HEK293T (cell line): ENCODE results near the gene TRAPPC12.
"Not testable (repeated sequence)": the region's sequence is repeated elsewhere in the genome, so short reads cannot be mapped to it uniquely, and the experiment has no call there.

ENCODE experiments used
- CTCF ChIA-PET: fragments of 350-600 bp; formaldehyde crosslinking; extraction: SDS; loops from one replicate; lab custom pipeline; 2021; ENCODE audit warnings: antibody characterized with exemption, inconsistent platforms; lab: Yijun Ruan, JAX
- POLR2A ChIA-PET: fragments of 350-600 bp; formaldehyde crosslinking; extraction: SDS; loops from one replicate; lab custom pipeline; 2020; ENCODE audit warnings: antibody characterized with exemption, inconsistent platforms; lab: Yijun Ruan, JAX
- DNase-seq: peaks from one replicate; pipeline ENCODE4 v3.0.0; 2012; ENCODE audit warnings: mixed read lengths; ENCODE audit errors: extremely low spot score
- ARNT ChIP-seq: fragments of 450-650 bp; IDR thresholded peaks from 2 replicates; pipeline ENCODE4 v1.6.1; 2017; ENCODE audit warnings: mild to moderate bottlenecking
- BHLHE40 ChIP-seq: fragments of 450-650 bp; IDR thresholded peaks from 2 replicates; pipeline ENCODE4 v1.6.1; 2016; ENCODE audit warnings: mild to moderate bottlenecking, moderate library complexity, borderline replicate concordance
- CTBP1 ChIP-seq: fragments of 450-650 bp; IDR thresholded peaks from 2 replicates; pipeline ENCODE4 v1.6.1; 2016; ENCODE audit warnings: borderline replicate concordance
- ELF4 ChIP-seq: fragments of 450-650 bp; IDR thresholded peaks from 2 replicates; pipeline ENCODE4 v1.6.1; 2017; ENCODE audit warnings: antibody characterized with exemption
- FOXA1 ChIP-seq: fragments of 450-650 bp; IDR thresholded peaks from 2 replicates; pipeline ENCODE4 v1.6.1; 2016; ENCODE audit warnings: mild to moderate bottlenecking
- FOXK2 ChIP-seq: fragments of 450-650 bp; IDR thresholded peaks from 2 replicates; pipeline ENCODE4 v1.6.1; 2016; ENCODE audit warnings: mild to moderate bottlenecking
- FOXM1 ChIP-seq: fragments of 450-650 bp; IDR thresholded peaks from 2 replicates; pipeline ENCODE4 v1.6.1; 2017; ENCODE audit warnings: mild to moderate bottlenecking, borderline replicate concordance
- HDGF ChIP-seq: fragments of 450-650 bp; IDR thresholded peaks from 2 replicates; pipeline ENCODE4 v1.6.1; 2017; ENCODE audit warnings: antibody characterized with exemption, borderline replicate concordance
- L3MBTL2 ChIP-seq: fragments of 450-650 bp; conservative IDR thresholded peaks from 2 replicates; pipeline ENCODE4 v1.6.1; 2016; ENCODE audit warnings: mild to moderate bottlenecking
- LEF1 ChIP-seq: fragments of 450-650 bp; IDR thresholded peaks from 2 replicates; pipeline ENCODE4 v1.6.1; 2017; ENCODE audit warnings: mild to moderate bottlenecking, borderline replicate concordance
- NFRKB ChIP-seq: fragments of 450-650 bp; IDR thresholded peaks from 2 replicates; pipeline ENCODE4 v1.6.1; 2016; ENCODE audit warnings: mild to moderate bottlenecking, moderate library complexity
- PKNOX1 ChIP-seq: fragments of 450-650 bp; IDR thresholded peaks from 2 replicates; pipeline ENCODE4 v1.6.1; 2016
- SP1 ChIP-seq: fragments of 450-650 bp; IDR thresholded peaks from 2 replicates; pipeline ENCODE4 v1.6.1; 2017
- SUZ12 ChIP-seq: fragments of 450-650 bp; IDR thresholded peaks from 2 replicates; pipeline ENCODE4 v1.6.1; 2016; ENCODE audit warnings: mild to moderate bottlenecking
- TARDBP ChIP-seq: fragments of 450-650 bp; IDR thresholded peaks from 2 replicates; pipeline ENCODE4 v1.6.1; 2016
- ZNF384 ChIP-seq: fragments of 450-650 bp; IDR thresholded peaks from 2 replicates; pipeline ENCODE4 v1.6.1; 2016

TRAPPC12 gene

GRCh38 chr2:3453190-3453999 is 73.9 kb downstream of the TRAPPC12 start:
- POLR2A ChIA-PET, result no interaction called here
- DNase-seq, result no peak
- CTCF ChIA-PET, result no interaction called here
- TF ChIP-seq FOXM1 (no peak), TARDBP (no peak), ZNF384 (no peak), L3MBTL2 (no peak), BHLHE40 (no peak), SUZ12 (no peak), FOXA1 (no peak), FOXK2 (no peak), ARNT (no peak)

- CTCF ChIA-PET, DNase-seq, POLR2A ChIA-PET: not testable (repeated sequence)
Measured at GRCh38 chr2:3454005-3454404, 74.5 kb downstream of the TRAPPC12 start.

DNA sequence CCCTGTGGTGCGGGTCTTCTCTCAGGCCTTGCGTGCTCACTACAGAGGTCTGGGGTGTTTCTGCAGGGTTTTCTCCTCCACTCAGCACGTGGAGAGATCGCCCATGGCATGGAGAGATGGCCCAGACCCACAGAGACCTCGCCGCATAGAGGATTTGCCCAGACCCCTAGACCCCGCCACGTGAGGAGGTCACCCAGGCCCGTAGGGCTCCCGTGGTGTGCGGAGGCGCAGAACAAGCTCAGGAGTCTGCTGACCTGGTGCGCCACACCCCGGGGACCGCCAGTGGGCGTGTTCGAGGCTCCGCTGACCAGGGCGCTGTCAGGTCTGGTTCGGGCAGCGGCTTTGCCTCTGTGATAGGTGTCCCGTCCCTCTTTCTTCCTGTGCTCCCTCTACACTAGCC is 75.3 kb downstream of the TRAPPC12 start:
- CTCF ChIA-PET, result no interaction called here
- no peak for DNase-seq
- TF ChIP-seq TARDBP (no peak), L3MBTL2 (no peak), PKNOX1 (no peak), SUZ12 (no peak)
- POLR2A ChIA-PET, result no interaction called here

GRCh38 chr2:3456125-3456524 is 76.6 kb downstream of the TRAPPC12 start:
- ChIA-PET CTCF (no interaction called here), POLR2A (no interaction called here)
- DNase-seq, result no peak
- TF ChIP-seq SP1 (no peak), HDGF (no peak), LEF1 (no peak), ARNT (no peak)

GRCh38 chr2:3457524-3458395 is 78.3 kb downstream of the TRAPPC12 start:
- TF ChIP-seq CTBP1 (no peak), FOXA1 (no peak), FOXK2 (no peak), TARDBP (no peak), SP1 (no peak), ZNF384 (no peak), NFRKB (no peak), PKNOX1 (no peak), HDGF (no peak), SUZ12 (no peak), ARNT (no peak), FOXM1 (no peak), BHLHE40 (no peak)
- no peak for DNase-seq
- POLR2A ChIA-PET, result no interaction called here
- CTCF ChIA-PET, result no interaction called here

GRCh38 chr2:3458396-3459184 is 79.1 kb downstream of the TRAPPC12 start:
- no peak for DNase-seq
- ChIA-PET CTCF (no interaction called here), POLR2A (no interaction called here)
- TF ChIP-seq FOXM1 (no peak), HDGF (no peak), PKNOX1 (no peak), FOXA1 (no peak), ELF4 (no peak), TARDBP (no peak), BHLHE40 (no peak), LEF1 (no peak), ARNT (no peak), L3MBTL2 (no peak), SP1 (no peak), CTBP1 (no peak)
